A549 (cell line): Measurements from ENCODE around the gene ATP8A2. TPM values are rescaled to one million over a fixed set of nuclear protein-coding genes. Genes with fewer than 3 reads are reported as not detected.

Experiments
- ATAC-seq, 2 experiments: fragments of 200-7000 bp in 1 of 2; fragments of >200 bp in 1 of 2; cut with Nextera tagmentation in 1 of 2; cut with Tn5 transposase in 1 of 2; 3 replicates each; pipeline versions ENCODE4 v1.8.0 to v1.9.1; 2018 to 2020; ENCODE audit warnings: mild to moderate bottlenecking in 1 of 2, moderate library complexity in 1 of 2
- CTCF ChIA-PET: fragments of 300-600 bp; sonication (Branson Sonifier 250); formaldehyde crosslinking; extraction: SDS; loops from one replicate; lab custom pipeline; 2021; ENCODE audit warnings: antibody characterized with exemption, inconsistent platforms; lab: Yijun Ruan, JAX
- POLR2A ChIA-PET: fragments of 350-600 bp; formaldehyde crosslinking; extraction: SDS; loops from one replicate; lab custom pipeline; 2021; ENCODE audit warnings: antibody characterized with exemption, inconsistent platforms; lab: Yijun Ruan, JAX
- DNase-seq, 2 experiments: peaks; one replicate each; pipeline versions ENCODE4 v3.0.0 to v3.0.0-alpha.2; 2011 to 2016; ENCODE audit warnings: low read depth in 1 of 2, low spot score in 1 of 2
- FAIRE-seq: peaks from 2 replicates; lab custom pipeline; 2011; peaks lifted over from hg19 to GRCh38; lab: Jason Lieb, UNC
- H3K27ac ChIP-seq, 2 experiments: fragments of >200 bp; sonication (Bioruptor Twin); formaldehyde crosslinking; 3 replicates each; pipeline ENCODE4 v1.5.1; 2016 to 2017
- H3K4me1 ChIP-seq: fragments of >200 bp; sonication (Bioruptor Twin); formaldehyde crosslinking; 3 replicates; pipeline ENCODE4 v1.6.1; 2016
- H3K4me2 ChIP-seq: fragments of >200 bp; sonication (Bioruptor Twin); formaldehyde crosslinking; 3 replicates; pipeline ENCODE4 v1.6.1; 2016
- H3K4me3 ChIP-seq: fragments of >200 bp; sonication (Bioruptor Twin); formaldehyde crosslinking; 3 replicates; pipeline ENCODE4 v1.5.1; 2016
- H3K9me3 ChIP-seq: fragments of >200 bp; sonication (Bioruptor Twin); formaldehyde crosslinking; 3 replicates; pipeline ENCODE4 v1.6.1; 2016
- CHD2 ChIP-seq: fragments of 150-350 bp; IDR thresholded peaks from 2 replicates; pipeline ENCODE4 v1.6.1; 2014; ENCODE audit warnings: low read length; ENCODE audit not compliant: partially characterized antibody
- CHD4 ChIP-seq: fragments of 200-600 bp; sonication (generic); IDR thresholded peaks from 2 replicates; pipeline ENCODE4 v1.6.1; 2016; ENCODE audit warnings: antibody characterized with exemption, mild to moderate bottlenecking, borderline replicate concordance
- EHMT2 ChIP-seq: fragments of 200-600 bp; sonication (generic); IDR thresholded peaks from 2 replicates; pipeline ENCODE4 v1.6.1; 2016; ENCODE audit warnings: antibody characterized with exemption, low read depth, mild to moderate bottlenecking, moderate library complexity
- ESRRA ChIP-seq: fragments of 150-350 bp; IDR thresholded peaks from 2 replicates; pipeline ENCODE4 v1.6.1; 2014; ENCODE audit warnings: mild to moderate bottlenecking, low read length, borderline replicate concordance
- GATA3 ChIP-seq: IDR thresholded peaks from 2 replicates; pipeline ENCODE4 v1.6.1; 2012; ENCODE audit warnings: borderline replicate concordance
- HOXA7 ChIP-seq: fragments of 250-450 bp; sonication (Bioruptor Pico); IDR thresholded peaks from 2 replicates; pipeline ENCODE4 v1.5.0; 2020; ENCODE audit warnings: mild to moderate bottlenecking, moderate library complexity
- JUN ChIP-seq, 2 experiments: fragments of >200 bp; sonication (Bioruptor Twin); formaldehyde crosslinking; IDR thresholded peaks; 2 replicates in 1 of 2; 3 replicates in 1 of 2; pipeline ENCODE4 v1.6.1; 2016 to 2017
- KDM1A ChIP-seq: fragments of 200-600 bp; sonication (generic); IDR thresholded peaks from 2 replicates; pipeline ENCODE4 v1.6.1; 2016; ENCODE audit warnings: low read depth, mild to moderate bottlenecking
- KDM5A ChIP-seq: fragments of 200-600 bp; sonication (generic); IDR thresholded peaks from 2 replicates; pipeline ENCODE4 v1.6.1; 2016; ENCODE audit warnings: antibody characterized with exemption, mild to moderate bottlenecking
- NR3C1 ChIP-seq: fragments of >200 bp; sonication (Bioruptor Twin); formaldehyde crosslinking; IDR thresholded peaks from 3 replicates; pipeline ENCODE4 v1.6.1; 2017
- POLR2AphosphoS2 ChIP-seq: conservative IDR thresholded peaks from 2 replicates; pipeline ENCODE4 v1.6.1; 2012; ENCODE audit warnings: low read length, improper control_type of control experiment, inconsistent platforms
- RFX5 ChIP-seq: fragments of 450-650 bp; IDR thresholded peaks from 2 replicates; pipeline ENCODE4 v1.7.1; 2014; ENCODE audit warnings: antibody characterized with exemption, mild to moderate bottlenecking, moderate library complexity
- RNF2 ChIP-seq: fragments of 200-600 bp; sonication (generic); IDR thresholded peaks from 2 replicates; pipeline ENCODE4 v1.6.1; 2016; ENCODE audit warnings: low read depth, mild to moderate bottlenecking, antibody characterized with exemption, moderate library complexity, borderline replicate concordance
- TFCP2L1 ChIP-seq: fragments of 250-450 bp; sonication (Bioruptor Pico); IDR thresholded peaks from 2 replicates; pipeline ENCODE4 v1.5.0; 2021; ENCODE audit warnings: mild to moderate bottlenecking
- ZFP36 ChIP-seq: fragments of 450-650 bp; IDR thresholded peaks from 2 replicates; pipeline ENCODE4 v1.6.1; 2014; ENCODE audit warnings: borderline replicate concordance; ENCODE audit not compliant: partially characterized antibody
- ZNF302 ChIP-seq: fragments of 250-450 bp; sonication (Bioruptor Pico); IDR thresholded peaks from 2 replicates; pipeline ENCODE4 v1.9.0; 2021; ENCODE audit warnings: inconsistent platforms, mild to moderate bottlenecking, moderate library complexity
- WGBS: methylation state at CpG from one replicate; pipeline ENCODE4 v1.1.6; 2017; ENCODE audit errors: missing lambda C conversion rate; 5-methylcytosine and 5-hydroxymethylcytosine counted together
- polyA plus RNA-seq, 4 experiments: library from polyadenylated mRNA; depleted of rRNA in 3 of 4; stranded (reverse); fragments of >200 nt; fragmentation: RNase III in 1 of 4; extraction: RNeasy Plus Mini Kit Qiagen cat#74134 plus additional on column Dnase treatment in 1 of 4; gene quantifications; 2 replicates in 3 of 4; 3 replicates in 1 of 4; pipeline ENCODE4 v1.2.3, GENCODE V29; 2011 to 2017
- TF ChIP-seq, protein P1 (sequence below): IDR thresholded peaks from 2 replicates; pipeline ENCODE4 v1.6.1; 2012
- TF ChIP-seq, protein P2 (sequence below): fragments of >200 bp; sonication (Bioruptor Twin); formaldehyde crosslinking; IDR thresholded peaks from 3 replicates; pipeline ENCODE4 v1.5.1; 2016
- TF ChIP-seq, protein P3 (sequence below): fragments of >200 bp; sonication (Bioruptor Twin); formaldehyde crosslinking; IDR thresholded peaks from 2 replicates; pipeline ENCODE4 v1.6.1; 2016
- TF ChIP-seq, protein P4 (sequence below): fragments of 250-450 bp; sonication (Bioruptor Pico); IDR thresholded peaks from 2 replicates; pipeline ENCODE4 v1.5.0; 2021; ENCODE audit warnings: mild to moderate bottlenecking, moderate library complexity, borderline replicate concordance
- TF ChIP-seq, protein P5 (sequence below): IDR thresholded peaks from 2 replicates; pipeline ENCODE4 v1.6.1; 2012
- TF ChIP-seq, protein P6 (sequence below): fragments of >200 bp; sonication (Bioruptor Twin); formaldehyde crosslinking; IDR thresholded peaks from 3 replicates; pipeline ENCODE4 v1.6.1; 2016
- TF ChIP-seq, protein P7 (sequence below): fragments of 200-600 bp; sonication (generic); IDR thresholded peaks from 2 replicates; pipeline ENCODE4 v1.6.1; 2016; ENCODE audit warnings: antibody characterized with exemption, mild to moderate bottlenecking, moderate library complexity

ATP8A2 gene
- polyA plus RNA-seq, 2 of the 4 experiments (the other 2 are of a cell fraction), result 0.03 TPM; not detected in 1

DNA sequence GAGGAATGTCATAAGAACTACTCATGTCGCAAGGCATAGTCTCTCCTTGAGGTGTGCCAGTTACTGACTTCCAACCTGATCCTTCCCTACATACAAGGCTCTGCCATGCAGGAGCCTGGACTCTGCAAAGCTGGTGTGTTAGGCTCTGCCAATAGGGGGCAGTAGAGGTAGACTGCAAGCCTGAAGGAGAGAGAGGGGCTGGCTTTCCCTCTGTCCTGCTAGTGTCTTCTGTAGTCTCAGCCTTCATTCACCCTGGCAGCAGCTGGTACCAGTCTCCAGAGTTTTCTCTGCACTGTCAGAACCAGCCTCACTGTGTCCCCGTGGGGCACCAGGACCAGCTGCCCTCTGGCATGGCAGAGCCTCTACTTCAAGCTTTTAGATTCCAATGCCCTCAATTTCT, 665.5 kb downstream of the ATP8A2 start:
- Histone ChIP-seq H3K4me1 (no peaks in the 10 kb centered on the region), H3K4me2 (no peak overlapping the region), H3K4me3 (no peak overlapping the region), H3K9me3 (no peaks in the 10 kb centered on the region), H3K27ac (no peak overlapping the region)
- peak in 1 of 2 experiments; percentile 19 for DNase-seq
- 0% methylated on average over 2 of the region's 2 CpGs for WGBS
- no peak for TF ChIP-seq KDM1A
- TF ChIP-seq, protein P1, sequence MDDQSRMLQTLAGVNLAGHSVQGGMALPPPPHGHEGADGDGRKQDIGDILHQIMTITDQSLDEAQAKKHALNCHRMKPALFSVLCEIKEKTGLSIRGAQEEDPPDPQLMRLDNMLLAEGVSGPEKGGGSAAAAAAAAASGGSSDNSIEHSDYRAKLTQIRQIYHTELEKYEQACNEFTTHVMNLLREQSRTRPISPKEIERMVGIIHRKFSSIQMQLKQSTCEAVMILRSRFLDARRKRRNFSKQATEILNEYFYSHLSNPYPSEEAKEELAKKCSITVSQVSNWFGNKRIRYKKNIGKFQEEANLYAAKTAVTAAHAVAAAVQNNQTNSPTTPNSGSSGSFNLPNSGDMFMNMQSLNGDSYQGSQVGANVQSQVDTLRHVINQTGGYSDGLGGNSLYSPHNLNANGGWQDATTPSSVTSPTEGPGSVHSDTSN, result no peak
- no peak for TF ChIP-seq HOXA7 (CRISPR knock-in tag)
- TF ChIP-seq, protein P2, sequence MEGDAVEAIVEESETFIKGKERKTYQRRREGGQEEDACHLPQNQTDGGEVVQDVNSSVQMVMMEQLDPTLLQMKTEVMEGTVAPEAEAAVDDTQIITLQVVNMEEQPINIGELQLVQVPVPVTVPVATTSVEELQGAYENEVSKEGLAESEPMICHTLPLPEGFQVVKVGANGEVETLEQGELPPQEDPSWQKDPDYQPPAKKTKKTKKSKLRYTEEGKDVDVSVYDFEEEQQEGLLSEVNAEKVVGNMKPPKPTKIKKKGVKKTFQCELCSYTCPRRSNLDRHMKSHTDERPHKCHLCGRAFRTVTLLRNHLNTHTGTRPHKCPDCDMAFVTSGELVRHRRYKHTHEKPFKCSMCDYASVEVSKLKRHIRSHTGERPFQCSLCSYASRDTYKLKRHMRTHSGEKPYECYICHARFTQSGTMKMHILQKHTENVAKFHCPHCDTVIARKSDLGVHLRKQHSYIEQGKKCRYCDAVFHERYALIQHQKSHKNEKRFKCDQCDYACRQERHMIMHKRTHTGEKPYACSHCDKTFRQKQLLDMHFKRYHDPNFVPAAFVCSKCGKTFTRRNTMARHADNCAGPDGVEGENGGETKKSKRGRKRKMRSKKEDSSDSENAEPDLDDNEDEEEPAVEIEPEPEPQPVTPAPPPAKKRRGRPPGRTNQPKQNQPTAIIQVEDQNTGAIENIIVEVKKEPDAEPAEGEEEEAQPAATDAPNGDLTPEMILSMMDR, result peak; percentile 11; the same call in 1 of the 3 replicates
- ChIA-PET POLR2A (no interaction called here), CTCF (interaction anchor here (0.5 to 1.0 kb wide), 3 partner anchors 11 to 753 kb away, joined by 3 read pairs; no protein-coding TSS in a partner anchor)
- no peak for FAIRE-seq
- ATAC-seq, result peak in 1 of 2 experiments; percentile 60; a peak in 3 of 6 replicates

DNA sequence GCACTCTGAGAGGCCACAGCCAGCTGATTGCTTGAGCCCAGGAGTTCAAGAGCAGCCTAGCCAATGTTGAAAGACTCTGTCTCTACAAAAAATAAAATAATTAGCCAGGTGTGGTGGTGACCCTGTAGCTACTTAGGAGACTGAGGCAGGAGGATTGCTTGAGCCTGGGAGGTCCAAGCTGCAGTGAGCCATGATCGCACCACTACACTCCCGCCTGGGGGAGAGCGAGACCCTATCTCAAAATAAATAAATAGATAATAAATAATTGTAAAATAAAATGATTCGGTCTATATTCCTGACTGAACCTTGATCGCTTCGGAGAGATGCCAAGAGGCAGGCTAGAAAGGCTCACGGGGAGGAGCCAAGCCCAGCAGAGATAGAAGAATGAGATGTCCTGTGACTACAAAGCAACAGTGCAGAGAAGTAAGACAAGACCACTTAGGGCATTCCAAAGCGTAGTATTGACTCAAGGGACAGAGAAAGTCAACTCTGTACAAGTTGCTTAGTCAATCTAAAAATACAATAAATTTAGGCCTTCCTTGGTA, 667.2 kb downstream of the ATP8A2 start:
- Histone ChIP-seq H3K9me3 (no peaks in the 10 kb centered on the region), H3K4me3 (no peak overlapping the region), H3K4me2 (no peak overlapping the region), H3K4me1 (no peaks in the 10 kb centered on the region), H3K27ac (no peak overlapping the region)
- WGBS, result 37% methylated on average over 8 of the region's 8 CpGs
- FAIRE-seq (no peak), ATAC-seq (no peak), DNase-seq (no peak)
- TF ChIP-seq, protein P3, sequence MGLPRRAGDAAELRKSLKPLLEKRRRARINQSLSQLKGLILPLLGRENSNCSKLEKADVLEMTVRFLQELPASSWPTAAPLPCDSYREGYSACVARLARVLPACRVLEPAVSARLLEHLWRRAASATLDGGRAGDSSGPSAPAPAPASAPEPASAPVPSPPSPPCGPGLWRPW, result no peak
- TF ChIP-seq CHD4 (no peak), TFCP2L1 (CRISPR knock-in tag) (no peak), ZFP36 (no peak), CHD2 (no peak), RNF2 (no peak), NR3C1 (no peak), RFX5 (no peak), JUN (IDR thresholded peaks at IDR 0.05) (no peak), POLR2AphosphoS2 (no peak), GATA3 (no peak), KDM1A (no peak), ZNF302 (CRISPR knock-in tag) (no peak), ESRRA (no peak), EHMT2 (no peak), KDM5A (no peak)
- TF ChIP-seq, protein P4, sequence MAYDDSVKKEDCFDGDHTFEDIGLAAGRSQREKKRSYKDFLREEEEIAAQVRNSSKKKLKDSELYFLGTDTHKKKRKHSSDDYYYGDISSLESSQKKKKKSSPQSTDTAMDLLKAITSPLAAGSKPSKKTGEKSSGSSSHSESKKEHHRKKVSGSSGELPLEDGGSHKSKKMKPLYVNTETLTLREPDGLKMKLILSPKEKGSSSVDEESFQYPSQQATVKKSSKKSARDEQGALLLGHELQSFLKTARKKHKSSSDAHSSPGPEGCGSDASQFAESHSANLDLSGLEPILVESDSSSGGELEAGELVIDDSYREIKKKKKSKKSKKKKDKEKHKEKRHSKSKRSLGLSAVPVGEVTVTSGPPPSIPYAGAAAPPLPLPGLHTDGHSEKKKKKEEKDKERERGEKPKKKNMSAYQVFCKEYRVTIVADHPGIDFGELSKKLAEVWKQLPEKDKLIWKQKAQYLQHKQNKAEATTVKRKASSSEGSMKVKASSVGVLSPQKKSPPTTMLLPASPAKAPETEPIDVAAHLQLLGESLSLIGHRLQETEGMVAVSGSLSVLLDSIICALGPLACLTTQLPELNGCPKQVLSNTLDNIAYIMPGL (CRISPR knock-in tag), result no peak
- TF ChIP-seq, protein P5, sequence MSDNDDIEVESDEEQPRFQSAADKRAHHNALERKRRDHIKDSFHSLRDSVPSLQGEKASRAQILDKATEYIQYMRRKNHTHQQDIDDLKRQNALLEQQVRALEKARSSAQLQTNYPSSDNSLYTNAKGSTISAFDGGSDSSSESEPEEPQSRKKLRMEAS, result no peak
- TF ChIP-seq, protein P6, sequence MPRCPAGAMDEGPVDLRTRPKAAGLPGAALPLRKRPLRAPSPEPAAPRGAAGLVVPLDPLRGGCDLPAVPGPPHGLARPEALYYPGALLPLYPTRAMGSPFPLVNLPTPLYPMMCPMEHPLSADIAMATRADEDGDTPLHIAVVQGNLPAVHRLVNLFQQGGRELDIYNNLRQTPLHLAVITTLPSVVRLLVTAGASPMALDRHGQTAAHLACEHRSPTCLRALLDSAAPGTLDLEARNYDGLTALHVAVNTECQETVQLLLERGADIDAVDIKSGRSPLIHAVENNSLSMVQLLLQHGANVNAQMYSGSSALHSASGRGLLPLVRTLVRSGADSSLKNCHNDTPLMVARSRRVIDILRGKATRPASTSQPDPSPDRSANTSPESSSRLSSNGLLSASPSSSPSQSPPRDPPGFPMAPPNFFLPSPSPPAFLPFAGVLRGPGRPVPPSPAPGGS, result no peak
- TF ChIP-seq, protein P7, sequence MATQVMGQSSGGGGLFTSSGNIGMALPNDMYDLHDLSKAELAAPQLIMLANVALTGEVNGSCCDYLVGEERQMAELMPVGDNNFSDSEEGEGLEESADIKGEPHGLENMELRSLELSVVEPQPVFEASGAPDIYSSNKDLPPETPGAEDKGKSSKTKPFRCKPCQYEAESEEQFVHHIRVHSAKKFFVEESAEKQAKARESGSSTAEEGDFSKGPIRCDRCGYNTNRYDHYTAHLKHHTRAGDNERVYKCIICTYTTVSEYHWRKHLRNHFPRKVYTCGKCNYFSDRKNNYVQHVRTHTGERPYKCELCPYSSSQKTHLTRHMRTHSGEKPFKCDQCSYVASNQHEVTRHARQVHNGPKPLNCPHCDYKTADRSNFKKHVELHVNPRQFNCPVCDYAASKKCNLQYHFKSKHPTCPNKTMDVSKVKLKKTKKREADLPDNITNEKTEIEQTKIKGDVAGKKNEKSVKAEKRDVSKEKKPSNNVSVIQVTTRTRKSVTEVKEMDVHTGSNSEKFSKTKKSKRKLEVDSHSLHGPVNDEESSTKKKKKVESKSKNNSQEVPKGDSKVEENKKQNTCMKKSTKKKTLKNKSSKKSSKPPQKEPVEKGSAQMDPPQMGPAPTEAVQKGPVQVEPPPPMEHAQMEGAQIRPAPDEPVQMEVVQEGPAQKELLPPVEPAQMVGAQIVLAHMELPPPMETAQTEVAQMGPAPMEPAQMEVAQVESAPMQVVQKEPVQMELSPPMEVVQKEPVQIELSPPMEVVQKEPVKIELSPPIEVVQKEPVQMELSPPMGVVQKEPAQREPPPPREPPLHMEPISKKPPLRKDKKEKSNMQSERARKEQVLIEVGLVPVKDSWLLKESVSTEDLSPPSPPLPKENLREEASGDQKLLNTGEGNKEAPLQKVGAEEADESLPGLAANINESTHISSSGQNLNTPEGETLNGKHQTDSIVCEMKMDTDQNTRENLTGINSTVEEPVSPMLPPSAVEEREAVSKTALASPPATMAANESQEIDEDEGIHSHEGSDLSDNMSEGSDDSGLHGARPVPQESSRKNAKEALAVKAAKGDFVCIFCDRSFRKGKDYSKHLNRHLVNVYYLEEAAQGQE, result no peak
- ChIA-PET CTCF (no interaction called here), POLR2A (no interaction called here)
